ENCODE measurements around the gene CHERP.
"Not testable (repeated sequence)": the region's sequence is repeated elsewhere in the genome, so short reads cannot be mapped to it uniquely, and the experiment has no call there.

Gene CHERP

DNA sequence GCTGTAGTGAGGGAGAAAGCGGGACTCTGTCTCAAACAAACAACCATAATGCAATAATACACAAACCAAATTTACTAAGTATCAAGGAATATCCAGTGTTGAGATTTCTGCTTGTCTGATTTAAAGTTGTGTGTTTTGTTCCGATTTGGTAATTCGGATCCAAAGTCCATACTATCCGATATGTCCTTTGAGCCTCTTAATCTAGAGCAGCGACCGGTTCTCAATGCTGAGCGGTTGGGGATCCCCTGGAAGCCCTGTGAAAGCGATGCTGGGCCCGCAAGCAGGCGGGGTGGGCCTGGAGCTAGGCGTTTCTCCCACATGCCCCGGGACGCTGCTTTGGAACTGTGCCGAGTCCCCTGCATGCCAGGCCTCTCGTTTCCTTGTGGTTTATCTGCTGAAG is 25.9 kb downstream of the CHERP start:
- no peak for DNase-seq (ENCODE audit: low spot score)
- TF ChIP-seq, protein P1, sequence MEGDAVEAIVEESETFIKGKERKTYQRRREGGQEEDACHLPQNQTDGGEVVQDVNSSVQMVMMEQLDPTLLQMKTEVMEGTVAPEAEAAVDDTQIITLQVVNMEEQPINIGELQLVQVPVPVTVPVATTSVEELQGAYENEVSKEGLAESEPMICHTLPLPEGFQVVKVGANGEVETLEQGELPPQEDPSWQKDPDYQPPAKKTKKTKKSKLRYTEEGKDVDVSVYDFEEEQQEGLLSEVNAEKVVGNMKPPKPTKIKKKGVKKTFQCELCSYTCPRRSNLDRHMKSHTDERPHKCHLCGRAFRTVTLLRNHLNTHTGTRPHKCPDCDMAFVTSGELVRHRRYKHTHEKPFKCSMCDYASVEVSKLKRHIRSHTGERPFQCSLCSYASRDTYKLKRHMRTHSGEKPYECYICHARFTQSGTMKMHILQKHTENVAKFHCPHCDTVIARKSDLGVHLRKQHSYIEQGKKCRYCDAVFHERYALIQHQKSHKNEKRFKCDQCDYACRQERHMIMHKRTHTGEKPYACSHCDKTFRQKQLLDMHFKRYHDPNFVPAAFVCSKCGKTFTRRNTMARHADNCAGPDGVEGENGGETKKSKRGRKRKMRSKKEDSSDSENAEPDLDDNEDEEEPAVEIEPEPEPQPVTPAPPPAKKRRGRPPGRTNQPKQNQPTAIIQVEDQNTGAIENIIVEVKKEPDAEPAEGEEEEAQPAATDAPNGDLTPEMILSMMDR (IDR thresholded peaks at IDR 0.05; ENCODE audit: extremely low read depth, missing control alignments): no peak

DNA sequence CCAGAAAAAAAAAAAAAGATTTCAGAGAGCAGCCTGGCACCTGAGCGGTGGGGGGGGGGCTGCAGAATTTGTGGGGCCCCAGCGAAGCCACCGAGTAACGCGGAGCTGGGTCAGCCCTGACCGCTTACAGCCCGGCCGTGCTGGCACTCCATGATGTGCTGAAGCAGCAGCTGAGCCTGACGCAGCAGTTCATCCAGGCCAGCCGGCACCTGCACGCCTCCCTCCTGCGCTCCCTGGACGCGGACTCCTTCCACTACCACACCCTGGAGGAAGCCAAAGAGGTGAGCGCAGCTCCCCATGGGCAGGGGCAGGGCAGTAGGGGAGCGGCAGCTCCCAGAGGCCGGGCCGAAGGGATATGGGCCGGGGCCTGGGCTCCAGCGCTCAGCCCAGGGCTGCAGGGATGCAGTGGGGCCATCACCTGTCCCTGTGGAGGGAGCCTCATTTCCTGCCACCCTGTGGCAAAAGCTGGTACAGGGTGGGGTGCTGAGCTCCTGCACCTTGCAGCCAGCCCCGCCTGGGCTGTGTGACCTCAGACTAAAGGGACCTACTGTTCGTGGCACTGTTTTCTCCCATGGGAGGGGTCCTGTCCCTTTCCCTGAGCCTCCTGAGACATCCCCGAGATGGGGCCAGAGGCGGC is 27.7 kb downstream of the CHERP start:
- DNase-seq (ENCODE audit: low spot score): no peak
- TF ChIP-seq, protein P1 (IDR thresholded peaks at IDR 0.05; ENCODE audit: extremely low read depth, missing control alignments): no peak

DNA sequence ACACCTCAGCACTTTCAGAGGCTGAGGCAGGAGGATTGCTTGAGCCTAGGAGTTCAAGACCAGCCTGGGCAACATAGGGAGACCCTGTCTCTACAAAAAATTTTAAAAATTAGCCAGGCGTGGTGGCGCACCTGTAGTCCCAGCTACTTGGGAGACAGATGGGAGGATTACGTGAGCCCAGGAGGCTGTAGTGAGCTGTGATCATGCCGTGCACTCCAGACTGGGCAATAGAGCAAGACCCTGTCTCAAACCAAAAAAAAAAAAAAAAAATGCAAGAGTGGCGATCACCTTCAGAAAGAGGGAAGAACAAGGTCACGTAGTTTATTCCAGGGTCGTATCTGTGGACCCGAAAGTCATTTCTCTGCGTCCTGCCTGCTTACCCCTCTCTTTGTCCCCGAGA is 29.6 kb downstream of the CHERP start:
- not testable (repeated sequence) for DNase-seq (ENCODE audit: low spot score)

DNA sequence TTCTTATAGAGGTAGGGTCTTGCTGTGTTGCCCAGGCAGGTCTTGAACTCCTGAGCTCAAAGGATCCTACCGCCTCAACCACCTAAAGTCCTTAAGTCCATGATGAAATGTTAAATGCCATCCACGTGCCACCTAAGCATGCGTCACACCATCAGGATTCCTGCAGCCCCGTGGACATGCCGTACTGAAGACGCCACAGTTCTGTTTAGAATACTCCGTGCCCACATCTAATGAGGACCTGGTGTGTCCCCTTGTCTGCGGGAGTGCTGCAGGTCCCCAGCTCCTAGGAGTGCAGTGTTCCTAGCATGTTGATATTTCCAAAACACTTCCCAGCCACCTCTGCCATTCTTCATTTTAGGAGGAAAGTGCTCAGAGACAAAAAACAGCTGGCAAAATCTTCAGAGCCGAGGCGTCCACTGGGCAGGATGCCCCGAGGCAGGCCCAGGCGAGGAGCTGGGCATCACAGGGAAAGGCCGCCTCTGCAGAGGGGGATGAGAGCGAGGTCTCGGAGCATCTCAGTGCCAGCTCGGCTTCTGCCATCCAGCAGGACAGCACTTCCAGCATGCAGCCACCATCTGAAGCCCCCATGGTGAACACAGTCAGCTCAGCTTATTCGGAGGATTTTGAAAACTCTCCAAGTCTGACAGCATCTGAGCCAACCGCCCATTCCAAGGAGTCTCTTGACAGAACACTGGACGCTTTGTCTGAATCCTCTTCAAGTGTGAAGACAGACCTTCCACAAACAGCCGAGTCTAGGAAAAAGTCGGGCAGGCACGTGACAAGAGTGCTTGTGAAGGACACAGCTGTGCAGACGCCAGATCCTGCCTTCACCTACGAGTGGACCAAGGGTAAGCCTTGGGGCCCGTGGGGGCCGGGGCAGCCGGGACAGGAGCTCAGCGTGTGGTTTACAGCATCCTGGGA is 32.8 kb downstream of the CHERP start:
- TF ChIP-seq, protein P1 (IDR thresholded peaks at IDR 0.05; ENCODE audit: extremely low read depth, missing control alignments): no peak
- DNase-seq (ENCODE audit: low spot score): no peak

DNA sequence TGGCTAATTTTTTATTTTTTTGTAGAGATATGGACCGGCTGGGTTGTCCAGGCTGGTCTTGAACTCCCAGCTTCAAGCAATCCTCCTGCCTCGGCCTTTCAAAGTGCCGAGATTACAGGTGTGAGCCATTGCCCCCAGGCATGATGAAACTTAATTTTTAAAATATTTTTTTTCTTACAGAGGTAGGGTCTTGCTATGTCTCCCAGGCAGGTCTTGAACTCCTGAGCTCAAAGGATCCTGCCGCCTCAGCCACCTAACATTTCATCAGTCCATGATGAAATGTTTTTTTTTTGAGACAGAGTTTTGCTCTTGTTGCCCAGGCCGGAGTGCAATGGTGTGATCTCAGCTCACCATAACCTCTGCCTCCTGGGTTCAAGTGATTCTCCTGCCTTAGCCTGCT is 33.7 kb downstream of the CHERP start:
- TF ChIP-seq, protein P1 (IDR thresholded peaks at IDR 0.05; ENCODE audit: extremely low read depth, missing control alignments): no peak
- DNase-seq (ENCODE audit: low spot score): no peak

DNA sequence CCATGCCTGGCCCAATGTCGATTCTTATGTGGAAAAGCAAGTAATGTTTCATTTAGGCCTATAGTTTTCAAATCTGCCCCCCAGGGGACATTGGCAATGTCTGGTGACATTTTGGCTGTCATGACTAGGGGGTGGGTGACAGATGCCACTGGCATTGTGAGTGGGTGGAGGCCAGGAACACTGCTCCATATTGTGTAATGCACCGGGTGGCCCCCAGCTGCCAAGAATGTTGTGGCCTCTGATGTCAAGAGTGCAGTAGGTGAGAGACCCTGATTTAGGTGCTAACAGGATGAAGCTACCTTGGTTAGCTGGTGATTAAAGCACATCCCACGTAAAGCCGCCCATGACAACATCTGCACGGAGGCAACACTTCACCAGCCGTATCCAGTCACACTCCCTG is 35.3 kb downstream of the CHERP start:
- DNase-seq (ENCODE audit: low spot score): no peak
- TF ChIP-seq, protein P1 (IDR thresholded peaks at IDR 0.05; ENCODE audit: extremely low read depth, missing control alignments): no peak

DNA sequence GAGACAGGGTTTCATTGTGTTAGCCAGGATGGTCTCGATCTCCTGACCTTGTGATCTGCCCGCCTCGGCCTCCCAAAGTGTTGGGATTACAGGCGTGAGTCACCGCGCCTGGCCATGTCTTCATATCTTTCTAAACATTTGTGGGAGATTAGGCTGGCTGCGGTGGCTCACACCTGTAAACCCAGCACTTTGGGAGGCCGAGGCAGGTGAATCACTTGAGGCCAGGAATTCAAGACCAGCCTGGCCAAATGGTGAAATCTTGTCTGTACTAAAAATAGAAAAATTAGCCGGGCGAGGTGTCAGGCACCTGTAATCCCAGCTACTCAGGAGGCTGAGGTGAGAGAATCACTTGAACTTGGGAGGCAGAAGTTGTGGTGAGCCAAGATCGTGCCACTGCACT is 36.1 kb downstream of the CHERP start:
- DNase-seq (ENCODE audit: low spot score): not testable (repeated sequence)

DNA sequence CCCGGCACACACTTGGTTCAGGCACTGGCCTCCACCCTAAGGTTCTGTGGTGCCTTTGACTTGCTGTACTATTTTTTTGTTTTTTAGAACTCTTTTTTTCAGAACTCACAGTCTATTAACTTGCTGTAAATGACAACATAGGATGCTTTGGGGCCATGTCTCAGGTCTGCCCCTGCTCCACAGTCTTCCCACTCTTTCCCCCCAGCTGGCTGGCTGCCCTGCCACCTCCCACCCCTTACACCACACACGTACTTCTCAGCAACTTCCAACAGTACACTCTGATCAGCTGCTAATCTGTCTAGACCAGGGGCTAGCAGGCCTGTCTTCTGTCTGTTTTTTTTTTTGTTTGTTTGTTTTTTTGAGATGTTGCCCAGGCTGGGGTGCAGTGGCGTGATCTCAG is 38.0 kb downstream of the CHERP start:
- DNase-seq (ENCODE audit: low spot score): no peak
- TF ChIP-seq, protein P1 (IDR thresholded peaks at IDR 0.05; ENCODE audit: extremely low read depth, missing control alignments): no peak
